Liver (tissue), 9 donors: ENCODE data around the gene TANC1. TPM values are rescaled to one million over a fixed set of nuclear protein-coding genes. Genes with fewer than 3 reads are reported as not detected.

ENCODE experiments used
- DNase-seq: peaks from one replicate; pipeline ENCODE4 v3.0.0-alpha.2; 2017; ENCODE audit warnings: low spot score
- H3K27ac ChIP-seq, 2 donors: one replicate each; pipeline ENCODE4 v1.7.0; 2013; ENCODE audit warnings: inconsistent platforms in 2 of 2, low read length in 2 of 2, control low read depth in 1 of 2, low read depth in 1 of 2, mild to moderate bottlenecking in 1 of 2
- H3K27me3 ChIP-seq, 4 donors: one replicate each; pipeline versions ENCODE4 v1.6.1 to v1.7.0; 2013; ENCODE audit warnings: low read length in 3 of 4, inconsistent platforms in 1 of 4, mild to moderate bottlenecking in 1 of 4, moderate library complexity in 1 of 4; ENCODE audit not compliant: control insufficient read depth in 4 of 4, insufficient read depth in 4 of 4
- H3K36me3 ChIP-seq, 4 donors: one replicate each; pipeline versions ENCODE4 v1.6.1 to v1.7.0; 2013; ENCODE audit warnings: low read length in 3 of 4, mild to moderate bottlenecking in 3 of 4, low read depth in 1 of 4, moderate library complexity in 1 of 4; ENCODE audit not compliant: control insufficient read depth in 4 of 4, insufficient read depth in 3 of 4
- H3K4me1 ChIP-seq, 4 donors: one replicate each; pipeline versions ENCODE4 v1.6.1 to v1.7.0; 2013; ENCODE audit warnings: low read length in 3 of 4, mild to moderate bottlenecking in 3 of 4, moderate library complexity in 1 of 4; ENCODE audit not compliant: control insufficient read depth in 4 of 4, insufficient read depth in 4 of 4
- H3K4me3 ChIP-seq, 3 donors: one replicate each; pipeline versions ENCODE4 v1.6.1 to v1.7.0; 2013; ENCODE audit warnings: low read length in 3 of 3, control low read depth in 1 of 3, low read depth in 1 of 3, mild to moderate bottlenecking in 1 of 3
- H3K9ac ChIP-seq, 2 donors: one replicate each; pipeline ENCODE4 v1.7.0; 2013; ENCODE audit warnings: low read length in 2 of 2, mild to moderate bottlenecking in 2 of 2, moderate library complexity in 2 of 2, control low read depth in 1 of 2, low read depth in 1 of 2
- H3K9me3 ChIP-seq, 4 donors: one replicate each; pipeline versions ENCODE4 v1.6.1 to v1.7.0; 2013; ENCODE audit warnings: low read length in 3 of 4; ENCODE audit not compliant: control insufficient read depth in 4 of 4
- CTCF ChIP-seq: fragments of 150-350 bp; IDR thresholded peaks from 2 replicates; pipeline ENCODE4 v1.5.1; 2017; ENCODE audit warnings: improper control_type of control experiment, low read depth, low read length; ENCODE audit not compliant: missing input control
- EGR1 ChIP-seq, 2 donors: IDR thresholded peaks; 2 replicates each; pipeline ENCODE4 v1.6.1; 2016 to 2018; ENCODE audit warnings: antibody characterized with exemption in 2 of 2, low read depth in 2 of 2
- FOXA1 ChIP-seq: IDR thresholded peaks from 2 replicates; pipeline ENCODE4 v1.6.1; 2016; ENCODE audit warnings: antibody characterized with exemption
- FOXA2 ChIP-seq: IDR thresholded peaks from 2 replicates; pipeline ENCODE4 v1.6.1; 2016; ENCODE audit warnings: antibody characterized with exemption
- GABPA ChIP-seq, 2 donors: IDR thresholded peaks in 1 of 2; conservative IDR thresholded peaks in 1 of 2; 2 replicates each; pipeline ENCODE4 v1.6.1; 2016; ENCODE audit warnings: antibody characterized with exemption in 2 of 2, mild to moderate bottlenecking in 1 of 2, moderate library complexity in 1 of 2
- HNF4A ChIP-seq, 2 donors: conservative IDR thresholded peaks; 2 replicates each; pipeline ENCODE4 v1.6.1; 2016; ENCODE audit warnings: antibody characterized with exemption in 2 of 2, mild to moderate bottlenecking in 2 of 2
- JUND ChIP-seq, 2 donors: IDR thresholded peaks; 2 replicates each; pipeline ENCODE4 v1.6.1; 2016; ENCODE audit warnings: antibody characterized with exemption in 2 of 2
- NR2F2 ChIP-seq: IDR thresholded peaks from 2 replicates; pipeline ENCODE4 v1.6.1; 2016; ENCODE audit warnings: antibody characterized with exemption
- RAD21 ChIP-seq, 2 donors: IDR thresholded peaks; 2 replicates each; pipeline ENCODE4 v1.6.1; 2016; ENCODE audit warnings: antibody characterized with exemption in 2 of 2, mild to moderate bottlenecking in 2 of 2
- REST ChIP-seq: IDR thresholded peaks from 2 replicates; pipeline ENCODE4 v1.6.1; 2016; ENCODE audit warnings: antibody characterized with exemption, mild to moderate bottlenecking
- RXRA ChIP-seq, 2 donors: IDR thresholded peaks; 2 replicates each; pipeline ENCODE4 v1.6.1; 2017 to 2018; ENCODE audit warnings: antibody characterized with exemption in 2 of 2, mild to moderate bottlenecking in 1 of 2
- SP1 ChIP-seq: IDR thresholded peaks from 2 replicates; pipeline ENCODE4 v1.6.1; 2018; ENCODE audit warnings: antibody characterized with exemption, mild to moderate bottlenecking
- TAF1 ChIP-seq: conservative IDR thresholded peaks from 2 replicates; pipeline ENCODE4 v1.6.1; 2016; ENCODE audit warnings: antibody characterized with exemption, mild to moderate bottlenecking
- YY1 ChIP-seq: IDR thresholded peaks from 2 replicates; pipeline ENCODE4 v1.6.1; 2016; ENCODE audit warnings: antibody characterized with exemption, mild to moderate bottlenecking
- ZBTB33 ChIP-seq: IDR thresholded peaks from 2 replicates; pipeline ENCODE4 v1.6.1; 2016; ENCODE audit warnings: antibody characterized with exemption
- WGBS: extraction: QIAGEN DNeasy Blood & Tissue Kit; methylation state at CpG from one replicate; pipeline ENCODE4 v1.1.7; 2013; 5-methylcytosine and 5-hydroxymethylcytosine counted together
- polyA plus RNA-seq, 2 donors: library from polyadenylated mRNA; stranded (reverse) in 1 of 2; unstranded in 1 of 2; fragments of 200-250 nt in 1 of 2; fragments of >200 nt in 1 of 2; fragmentation: Nextera tagmentation in 1 of 2; extraction: Ambion mirVana in 1 of 2; gene quantifications; one replicate each; pipeline versions ENCODE4 v1.2.1 to v1.2.3, GENCODE V29; 2013 to 2015
- total RNA-seq, 2 donors: library from RNA; depleted of rRNA; stranded (reverse); fragments of >200 nt; gene quantifications; one replicate each; pipeline ENCODE4 v1.2.3, GENCODE V29; 2014
- TF ChIP-seq, protein P1 (sequence below): IDR thresholded peaks from 2 replicates; pipeline ENCODE4 v1.6.1; 2016; ENCODE audit warnings: antibody characterized with exemption
- donor health status: healthy.
- donor health status: healthy.
- donor health status: healthy.
- donor health status: healthy.
- donor health status: healthy.

Gene TANC1
- total and polyA plus RNA-seq, 4 donors = 3.7 to 17.7 (median 5.2) TPM

GRCh38 chr2:158936978-158937377 is 31.5 kb upstream of the TANC1 start (continued):
- TF ChIP-seq RXRA (IDR thresholded peaks at IDR 0.05) (no peak), CTCF (no peak), TAF1 (no peak), GABPA (IDR thresholded peaks at IDR 0.05 in 1 of 2, conservative IDR thresholded peaks at IDR 0.05 in 1 of 2) (no peak), RAD21 (IDR thresholded peaks at IDR 0.05) (no peak)

DNA sequence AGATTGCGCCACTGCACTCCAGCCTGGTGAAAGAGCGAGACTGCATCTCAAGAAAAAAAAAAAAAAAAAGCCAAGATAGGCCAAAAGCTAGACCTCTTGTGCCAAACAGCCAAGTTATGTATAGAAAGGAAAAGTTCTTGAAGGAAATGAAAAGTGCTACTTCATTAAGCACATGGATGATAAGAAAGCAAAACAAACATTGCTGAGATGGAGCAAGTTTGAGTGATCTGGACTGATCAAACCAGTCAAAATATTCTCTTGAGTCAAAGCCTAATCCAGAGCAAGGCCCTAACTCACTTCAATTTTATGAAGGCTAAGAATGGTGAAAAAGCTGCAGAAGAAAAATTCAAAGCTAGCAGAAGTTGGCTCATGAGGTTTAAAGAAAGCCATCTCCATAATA is 28.1 kb upstream of the TANC1 start:
- Histone ChIP-seq H3K9ac (no peak overlapping the region), H3K4me1 (no peaks in the 10 kb centered on the region), H3K27me3 (no peaks in the 10 kb centered on the region), H3K27ac (no peak overlapping the region), H3K9me3 (peaks cover 0 to 4% (median 0%) of the 10 kb centered on the region in 4 donors), H3K4me3 (no peak overlapping the region), H3K36me3 (no peaks in the 10 kb centered on the region)
- 97% methylated on average over 2 of the region's 2 CpGs for WGBS
- no peak for DNase-seq
- TF ChIP-seq REST = no peak
- no peak for TF ChIP-seq CTCF
- no peak for TF ChIP-seq ZBTB33
- no peak for TF ChIP-seq JUND (IDR thresholded peaks at IDR 0.05)
- no peak for TF ChIP-seq RXRA (IDR thresholded peaks at IDR 0.05)
- no peak for TF ChIP-seq RAD21 (IDR thresholded peaks at IDR 0.05)
- TF ChIP-seq, protein P1, sequence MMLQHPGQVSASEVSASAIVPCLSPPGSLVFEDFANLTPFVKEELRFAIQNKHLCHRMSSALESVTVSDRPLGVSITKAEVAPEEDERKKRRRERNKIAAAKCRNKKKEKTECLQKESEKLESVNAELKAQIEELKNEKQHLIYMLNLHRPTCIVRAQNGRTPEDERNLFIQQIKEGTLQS = no peak
- no peak for TF ChIP-seq YY1
- no peak for TF ChIP-seq FOXA2
- TF ChIP-seq GABPA (IDR thresholded peaks at IDR 0.05 in 1 of 2, conservative IDR thresholded peaks at IDR 0.05 in 1 of 2) = no peak
- no peak for TF ChIP-seq SP1
- no peak for TF ChIP-seq NR2F2
- TF ChIP-seq EGR1 (IDR thresholded peaks at IDR 0.05; ENCODE audit: low read depth in 2 of 2) = no peak
- no peak for TF ChIP-seq FOXA1
- no peak for TF ChIP-seq HNF4A (conservative IDR thresholded peaks at IDR 0.05)
